ENCODE data around the gene AK8. TPM values are rescaled to one million over a fixed set of nuclear protein-coding genes. Genes with fewer than 3 reads are reported as not detected.

AK8 gene
- total RNA-seq, 2 experiments from 2014 or later, result 0.27 TPM; not detected in 1

DNA sequence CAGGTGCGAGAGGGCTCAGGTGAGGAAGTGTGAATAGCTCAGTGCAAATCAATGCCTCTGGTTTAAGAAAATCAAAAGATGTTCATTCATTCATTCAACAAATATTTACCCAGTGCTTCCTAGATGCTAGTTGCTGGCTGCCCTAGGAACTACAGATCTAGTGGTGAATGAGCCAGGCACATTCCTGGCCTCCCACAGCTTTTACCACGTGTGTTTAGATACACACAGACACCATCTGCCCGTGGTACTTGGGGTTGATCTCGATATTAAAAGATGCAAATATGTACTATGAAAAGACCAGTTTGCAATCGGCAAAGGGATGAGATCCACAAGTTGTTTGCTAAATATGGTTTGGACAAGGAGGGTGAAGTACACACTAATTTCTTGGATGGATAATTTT is 129.6 kb downstream of the AK8 start:
- TF ChIP-seq EZH2phosphoT487 (IDR thresholded peaks at IDR 0.05; ENCODE audit: borderline replicate concordance, low read depth, low read length), result no peak
- no peak for TF ChIP-seq CTCF (conservative IDR thresholded peaks at IDR 0.05; ENCODE audit: low read length)
- no TSS peak for BruUV-seq (replicated peaks)
- no peak overlapping the region for H2AFZ ChIP-seq (ENCODE audit: low read length)
- no peaks in the 10 kb centered on the region for H3K79me2 ChIP-seq (ENCODE audit: insufficient read depth, low read depth, low read length)
- no peaks in the 10 kb centered on the region for H3K9me2 ChIP-seq (ENCODE audit: insufficient read depth, low read length)
- H3K9me3 ChIP-seq (ENCODE audit: low read length), result no peaks in the 10 kb centered on the region
- H4K20me1 ChIP-seq (ENCODE audit: insufficient read depth, low read length), result no peaks in the 10 kb centered on the region
- ChIA-PET POLR2A (interaction anchor here (0.6 kb wide), 1 partner anchor 312 kb away, joined by 4 read pairs; no protein-coding TSS in a partner anchor), CTCF (ENCODE audit: unreplicated experiment) (no interaction called here)
- no peaks in the 10 kb centered on the region for H3K4me1 ChIP-seq (ENCODE audit: insufficient read depth, low read length, poor library complexity, severe bottlenecking)
- H3K27ac ChIP-seq (ENCODE audit: low read depth, low read length, poor library complexity, severe bottlenecking), result no peak overlapping the region
- intact Hi-C loops (cut with micrococcal nuclease; ENCODE audit: unreplicated experiment), result no loop called here
- H3K36me3 ChIP-seq (ENCODE audit: insufficient read depth, low read length), result no peaks in the 10 kb centered on the region
- H3K4me2 ChIP-seq (ENCODE audit: low read length), result no peak overlapping the region
- H3K4me3 ChIP-seq (ENCODE audit: low read depth, low read length, poor library complexity, severe bottlenecking), result no peak overlapping the region
- DNase-seq (ENCODE audit: low spot score), result no peak

DNA sequence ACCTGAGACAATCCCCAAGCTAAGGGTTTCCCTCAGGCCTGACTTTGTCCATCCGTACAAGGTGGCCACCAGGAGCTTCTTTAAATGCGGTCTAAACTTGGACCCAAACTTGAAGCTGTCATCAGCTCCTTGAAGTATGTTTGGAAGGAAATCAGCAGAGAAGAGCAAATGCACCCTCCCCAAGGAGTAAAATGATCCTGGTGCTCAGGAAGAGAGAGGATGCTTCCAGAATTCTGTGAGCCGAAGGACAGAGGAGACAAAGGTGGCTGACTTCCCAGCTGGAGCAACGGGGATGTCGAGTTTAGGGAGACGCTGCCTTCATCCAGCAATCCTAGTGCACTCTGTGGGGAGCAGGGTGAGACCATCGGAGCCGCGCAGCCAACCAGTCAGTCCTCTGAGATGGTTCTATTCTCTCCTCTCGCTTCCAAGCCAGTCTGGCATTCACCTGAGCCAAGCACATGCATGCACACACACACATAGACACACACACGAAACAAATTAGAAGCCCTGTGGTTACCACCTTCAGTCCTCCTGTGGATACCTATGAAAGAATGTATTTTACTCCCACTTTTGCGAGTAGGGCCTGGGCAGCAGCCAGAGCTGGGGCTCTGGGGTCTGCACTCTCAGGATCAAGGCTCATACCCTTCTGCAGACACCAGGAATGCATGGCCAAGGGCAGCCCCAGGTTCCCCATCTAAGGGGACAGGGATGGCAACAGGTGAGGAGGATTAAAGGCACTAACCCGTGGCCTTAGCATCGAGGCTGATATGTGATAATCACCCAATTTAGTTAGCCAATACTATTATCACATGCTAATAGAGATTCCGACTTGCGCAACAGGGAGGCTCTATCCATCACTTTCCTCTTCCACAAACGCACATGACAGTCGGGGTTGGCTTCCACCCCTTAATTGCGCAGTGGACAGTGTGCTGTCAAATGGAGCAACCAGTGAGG is 132.1 kb downstream of the AK8 start:
- H3K27ac ChIP-seq (ENCODE audit: low read depth, low read length, poor library complexity, severe bottlenecking), result no peak overlapping the region
- no peaks in the 10 kb centered on the region for H3K79me2 ChIP-seq (ENCODE audit: insufficient read depth, low read depth, low read length)
- no peaks in the 10 kb centered on the region for H3K9me2 ChIP-seq (ENCODE audit: insufficient read depth, low read length)
- H2AFZ ChIP-seq (ENCODE audit: low read length), result no peak overlapping the region
- no TSS peak for BruUV-seq (replicated peaks)
- ChIA-PET CTCF (ENCODE audit: unreplicated experiment) (no interaction called here), POLR2A (no interaction called here)
- H3K36me3 ChIP-seq (ENCODE audit: insufficient read depth, low read length), result no peaks in the 10 kb centered on the region
- H4K20me1 ChIP-seq (ENCODE audit: insufficient read depth, low read length), result no peaks in the 10 kb centered on the region
- no peak overlapping the region for H3K4me2 ChIP-seq (ENCODE audit: low read length)
- no peaks in the 10 kb centered on the region for H3K4me1 ChIP-seq (ENCODE audit: insufficient read depth, low read length, poor library complexity, severe bottlenecking)
- intact Hi-C loops (cut with micrococcal nuclease; ENCODE audit: unreplicated experiment), result no loop called here
- TF ChIP-seq EZH2phosphoT487 (IDR thresholded peaks at IDR 0.05; ENCODE audit: borderline replicate concordance, low read depth, low read length) (no peak), CTCF (conservative IDR thresholded peaks at IDR 0.05; ENCODE audit: low read length) (no peak)
- DNase-seq (ENCODE audit: low spot score), result no peak
- H3K4me3 ChIP-seq (ENCODE audit: low read depth, low read length, poor library complexity, severe bottlenecking), result no peak overlapping the region
- no peaks in the 10 kb centered on the region for H3K9me3 ChIP-seq (ENCODE audit: low read length)

All from OCI-LY7 (cell line).